Measurements from ENCODE around the gene CCDC157. TPM values are rescaled to one million over a fixed set of nuclear protein-coding genes. Genes with fewer than 3 reads are reported as not detected.

The CCDC157 gene
- total RNA-seq, 1 experiment from 2014 or later: 4.9 TPM

DNA sequence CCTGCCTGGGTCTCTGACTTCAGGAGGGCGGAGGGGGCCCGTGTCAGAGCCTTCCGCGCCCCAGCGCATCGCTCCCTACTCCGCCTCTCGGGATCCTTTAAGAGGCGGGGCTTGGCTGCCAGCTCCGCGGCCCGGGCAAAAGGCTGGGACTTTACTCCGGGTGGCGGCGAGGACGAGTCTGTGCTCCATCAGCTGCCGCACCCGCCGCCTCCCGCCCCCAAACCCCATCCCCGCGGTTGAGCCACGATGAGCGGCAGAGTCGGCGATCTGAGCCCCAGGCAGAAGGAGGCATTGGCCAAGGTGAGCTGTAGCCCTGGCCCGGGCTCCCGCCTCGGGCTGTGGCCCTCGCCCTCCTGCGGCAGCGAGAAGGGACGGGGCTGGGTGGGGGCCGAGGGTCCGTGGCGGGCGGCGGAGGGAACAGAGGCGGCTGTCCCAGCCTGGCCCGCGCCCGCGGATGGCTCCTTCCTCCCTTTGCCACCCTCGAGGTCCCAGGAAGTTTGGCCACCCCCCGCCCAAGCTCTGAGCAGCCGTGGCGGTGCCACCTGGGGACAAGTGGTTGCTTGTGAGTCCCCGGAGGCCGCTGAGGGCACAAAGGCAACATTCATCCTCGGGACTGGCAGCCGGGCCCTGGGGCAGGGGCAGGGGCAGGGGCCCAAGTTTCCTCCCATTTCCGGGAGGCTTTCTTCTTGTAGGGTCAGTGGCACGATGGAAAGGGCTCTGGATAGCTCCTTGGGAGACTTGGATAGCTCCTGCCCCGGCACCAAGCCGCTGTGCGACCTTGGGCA lies 40.3 kb downstream of the CCDC157 start, which contains the start of gene SEC14L2:
SEC14L2 (plus strand) TSS at position 148 of the 785 bp plus-strand sequence; CDS start at position 247, 99 bp downstream.
- no peaks in the 10 kb centered on the region for H3K27me3 ChIP-seq (replicated peaks; ENCODE audit: control insufficient read depth, insufficient read depth, low read length)
- peak; percentile 57 to 63 for DNase-seq
- Mint-ChIP-seq H3K4me1 (ENCODE audit: low read depth, unreplicated experiment) (peaks cover 14% of the 10 kb centered on the region), H3K9me3 (ENCODE audit: unreplicated experiment) (no peaks in the 10 kb centered on the region), H3K36me3 (ENCODE audit: insufficient read depth, unreplicated experiment) (peaks cover 11% of the 10 kb centered on the region), H3K27me3 (ENCODE audit: insufficient read depth, unreplicated experiment) (no peaks in the 10 kb centered on the region), H3K4me3 (ENCODE audit: unreplicated experiment) (peak within 1 kb of the TSS; percentile 76), H3K27ac (ENCODE audit: unreplicated experiment) (peak within 1 kb of the TSS; percentile 29)
- peak within 1 kb of the TSS; percentile 87 for H3K4me3 ChIP-seq (ENCODE audit: low read depth, low read length)
- no peaks in the 10 kb centered on the region for H3K36me3 ChIP-seq (ENCODE audit: control insufficient read depth, insufficient read depth, low read length)
- intact Hi-C loops (cut with micrococcal nuclease; ENCODE audit: unreplicated experiment): no loop called here
- POLR2A ChIA-PET: interaction anchor here (0.5 to 2.2 kb wide), 4 partner anchors 16 to 119 kb away, joined by 3 to 19 read pairs (median 4); no protein-coding TSS in a partner anchor
- TF ChIP-seq, protein P1, sequence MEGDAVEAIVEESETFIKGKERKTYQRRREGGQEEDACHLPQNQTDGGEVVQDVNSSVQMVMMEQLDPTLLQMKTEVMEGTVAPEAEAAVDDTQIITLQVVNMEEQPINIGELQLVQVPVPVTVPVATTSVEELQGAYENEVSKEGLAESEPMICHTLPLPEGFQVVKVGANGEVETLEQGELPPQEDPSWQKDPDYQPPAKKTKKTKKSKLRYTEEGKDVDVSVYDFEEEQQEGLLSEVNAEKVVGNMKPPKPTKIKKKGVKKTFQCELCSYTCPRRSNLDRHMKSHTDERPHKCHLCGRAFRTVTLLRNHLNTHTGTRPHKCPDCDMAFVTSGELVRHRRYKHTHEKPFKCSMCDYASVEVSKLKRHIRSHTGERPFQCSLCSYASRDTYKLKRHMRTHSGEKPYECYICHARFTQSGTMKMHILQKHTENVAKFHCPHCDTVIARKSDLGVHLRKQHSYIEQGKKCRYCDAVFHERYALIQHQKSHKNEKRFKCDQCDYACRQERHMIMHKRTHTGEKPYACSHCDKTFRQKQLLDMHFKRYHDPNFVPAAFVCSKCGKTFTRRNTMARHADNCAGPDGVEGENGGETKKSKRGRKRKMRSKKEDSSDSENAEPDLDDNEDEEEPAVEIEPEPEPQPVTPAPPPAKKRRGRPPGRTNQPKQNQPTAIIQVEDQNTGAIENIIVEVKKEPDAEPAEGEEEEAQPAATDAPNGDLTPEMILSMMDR (IDR thresholded peaks at IDR 0.05; ENCODE audit: insufficient read depth in 1 of 2, low read depth in 1 of 2, low read length in 1 of 2, severe bottlenecking in 1 of 2, unreplicated experiment in 1 of 2): no peak
- H3K9me3 ChIP-seq: no peaks in the 10 kb centered on the region
- BruUV-seq (replicated peaks): TSS peak; percentile 57
- H3K4me1 ChIP-seq: peaks cover 9% of the 10 kb centered on the region; the same call in 1 of the 2 replicates
- CTCF ChIA-PET: interaction anchor here (0.6 to 3.2 kb wide), 11 partner anchors 10 to 766 kb away, joined by 3 to 29 read pairs (median 5); partner anchors contain the start of genes CASTOR1, MTFP1, RNF215 and TCN2

DNA sequence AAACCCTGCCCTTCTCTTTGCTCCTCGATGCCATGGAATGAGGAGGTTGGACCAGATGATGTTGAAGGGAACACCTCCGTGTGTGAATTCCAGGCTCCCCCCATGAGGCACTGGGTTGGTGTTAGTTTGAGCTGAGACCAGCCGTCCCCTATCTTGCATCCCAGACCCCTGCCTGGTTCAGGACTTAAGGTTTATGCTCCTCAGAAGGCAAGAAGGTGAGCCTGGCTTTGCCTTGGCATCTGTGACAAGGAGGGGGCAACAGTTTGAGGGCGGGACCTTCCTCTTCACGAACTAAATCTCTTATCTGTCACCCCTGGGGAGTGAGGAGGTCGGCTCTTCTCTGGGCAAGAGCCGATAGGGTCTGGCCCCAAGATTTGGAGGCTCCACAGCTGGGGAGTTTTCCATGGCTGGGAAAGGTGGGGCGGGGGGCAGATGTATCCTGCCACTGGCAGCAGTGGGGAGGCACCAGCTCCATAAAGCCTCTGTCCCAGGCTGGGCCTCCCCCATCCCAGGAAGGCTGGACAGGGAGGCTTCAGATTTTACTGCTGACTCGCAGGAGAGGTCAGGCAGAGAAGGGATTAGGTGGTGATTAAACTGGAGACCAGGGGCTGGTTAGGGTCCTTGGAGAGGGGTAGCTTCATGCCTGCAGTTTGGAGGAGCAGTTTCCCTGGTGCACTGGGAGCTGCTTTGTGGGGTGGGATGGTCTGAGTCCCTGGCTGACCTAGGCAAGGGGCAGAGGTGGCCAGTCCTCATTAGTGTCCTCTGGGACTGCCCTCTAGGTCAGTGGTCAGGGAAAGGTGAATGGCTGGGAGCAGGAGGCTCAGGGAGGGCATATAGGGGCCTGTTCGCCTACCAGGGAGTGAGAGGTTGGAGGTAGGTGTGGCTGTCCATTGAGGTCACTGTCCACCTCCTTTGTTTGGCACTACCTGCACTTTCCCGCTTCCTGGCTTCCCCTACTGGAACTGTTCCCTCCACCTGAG lies 41.1 kb downstream of the CCDC157 start:
- peaks cover 13% of the 10 kb centered on the region for H3K36me3 Mint-ChIP-seq (ENCODE audit: insufficient read depth, unreplicated experiment)
- ChIA-PET POLR2A (interaction anchor here (0.6 to 2.2 kb wide), 2 partner anchors 25 to 120 kb away, joined by 4 to 19 read pairs; no protein-coding TSS in a partner anchor), CTCF (interaction anchor here (0.6 to 3.2 kb wide), 7 partner anchors 11 to 324 kb away, joined by 3 to 29 read pairs (median 5); partner anchors contain the start of genes CASTOR1, MTFP1 and RNF215)
- H3K4me3 Mint-ChIP-seq (ENCODE audit: unreplicated experiment): peak overlapping the region; percentile 76
- H3K36me3 ChIP-seq (ENCODE audit: control insufficient read depth, insufficient read depth, low read length): no peaks in the 10 kb centered on the region
- no peaks in the 10 kb centered on the region for H3K27me3 Mint-ChIP-seq (ENCODE audit: insufficient read depth, unreplicated experiment)
- H3K4me3 ChIP-seq (ENCODE audit: low read depth, low read length): peak overlapping the region; percentile 87
- no peaks in the 10 kb centered on the region for H3K27me3 ChIP-seq (replicated peaks; ENCODE audit: control insufficient read depth, insufficient read depth, low read length)
- TF ChIP-seq, protein P1 (IDR thresholded peaks at IDR 0.05; ENCODE audit: insufficient read depth in 1 of 2, low read depth in 1 of 2, low read length in 1 of 2, severe bottlenecking in 1 of 2, unreplicated experiment in 1 of 2): no peak
- intact Hi-C loops (cut with micrococcal nuclease; ENCODE audit: unreplicated experiment): no loop called here
- H3K4me1 ChIP-seq: peaks cover 9% of the 10 kb centered on the region; the same call in 1 of the 2 replicates
- H3K9me3 ChIP-seq: no peaks in the 10 kb centered on the region
- no peaks in the 10 kb centered on the region for H3K9me3 Mint-ChIP-seq (ENCODE audit: unreplicated experiment)
- H3K27ac Mint-ChIP-seq (ENCODE audit: unreplicated experiment): peak overlapping the region; percentile 29
- BruUV-seq (replicated peaks): no TSS peak
- H3K4me1 Mint-ChIP-seq (ENCODE audit: low read depth, unreplicated experiment): peaks cover 14% of the 10 kb centered on the region
- DNase-seq: no peak

Data from Caco-2 (cell line).